BLaER1 treated with 17β-estradiol and CSF1 and Interleukin-3, amounts not matched to agents 10 nM and 100 nM (cell line): ENCODE data around the gene HSPG2.
A peak's percentile ranks its signal among the peaks of the same experiment; 100 is the strongest.

ENCODE experiments used
- H3K27ac ChIP-seq, 11 experiments: shearing (Covaris generic); formaldehyde crosslinking; 2 replicates each; pipeline ENCODE4 v1.8.1; 2022
- H3K27me3 ChIP-seq, 11 experiments: shearing (Covaris generic); formaldehyde crosslinking; 2 replicates each; pipeline ENCODE4 v1.8.1; 2022
- H3K36me3 ChIP-seq, 11 experiments: shearing (Covaris generic); formaldehyde crosslinking; 2 replicates each; pipeline ENCODE4 v1.8.1; 2022
- H3K4me1 ChIP-seq, 10 experiments: shearing (Covaris generic); formaldehyde crosslinking; 2 replicates each; pipeline ENCODE4 v1.8.1; 2022
- H3K4me2 ChIP-seq, 11 experiments: shearing (Covaris generic); formaldehyde crosslinking; 2 replicates each; pipeline ENCODE4 v1.8.1; 2022
- H3K4me3 ChIP-seq, 10 experiments: shearing (Covaris generic); formaldehyde crosslinking; 2 replicates each; pipeline ENCODE4 v1.8.1; 2022
- H3K9ac ChIP-seq, 11 experiments: shearing (Covaris generic); formaldehyde crosslinking; 2 replicates each; pipeline ENCODE4 v1.8.1; 2022
- H3K9me3 ChIP-seq, 11 experiments: shearing (Covaris generic); formaldehyde crosslinking; replicated peaks in 1 of 11; 2 replicates each; pipeline ENCODE4 v1.8.1; 2022
- H4K20me1 ChIP-seq, 11 experiments: shearing (Covaris generic); formaldehyde crosslinking; 2 replicates each; pipeline ENCODE4 v1.8.1; 2022
- Cebpa-rat ChIP-seq, 11 experiments: shearing (Covaris generic); IDR thresholded peaks; 2 replicates each; pipeline ENCODE4 v1.8.1; 2022

Gene HSPG2

DNA sequence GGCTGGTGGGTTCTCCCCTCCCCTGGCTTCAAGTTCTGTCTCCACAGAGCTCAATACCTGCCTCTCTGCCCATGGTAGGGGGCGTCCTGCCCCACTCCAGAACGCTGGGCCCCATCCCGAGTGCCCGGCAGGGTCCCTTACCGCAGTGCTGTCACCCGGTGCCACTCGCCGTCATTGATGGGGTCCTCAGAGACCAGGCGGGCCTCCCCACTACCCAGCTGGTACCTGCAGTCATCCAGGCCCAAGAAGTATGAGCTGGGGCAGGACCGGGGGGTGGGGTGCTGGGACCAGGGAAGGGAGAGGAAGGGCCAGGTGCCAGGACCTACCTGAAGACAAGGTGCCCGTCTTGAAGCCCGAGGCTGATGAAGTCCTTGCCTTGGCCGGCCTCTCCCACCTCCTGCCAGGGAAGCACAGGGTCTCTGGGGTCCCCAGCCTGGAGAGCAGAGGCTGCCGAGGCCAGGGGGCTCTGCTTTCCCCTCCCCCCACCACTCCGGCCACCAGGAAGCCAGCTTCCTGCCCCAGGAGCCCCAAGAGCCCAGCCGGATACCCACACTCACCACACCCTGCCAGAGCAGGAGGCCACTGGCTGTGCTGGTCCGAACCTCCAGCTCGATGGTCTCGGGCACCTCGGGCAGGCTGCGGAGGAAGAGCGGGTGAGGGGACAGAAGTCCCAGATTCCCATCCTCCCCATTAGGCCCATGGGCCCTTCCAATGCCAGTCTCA is 113.0 kb downstream of the HSPG2 start:
- Histone ChIP-seq H3K36me3 (peaks cover 0 to 80% (median 44%) of the 10 kb centered on the region in 11 experiments; a peak in 21 of 22 replicates), H3K4me2 (peak overlapping the region; percentile 0 to 69 (median 33); a peak in 13 of 22 replicates), H3K4me1 (peaks cover 9 to 26% (median 15%) of the 10 kb centered on the region in 10 experiments; a peak in 16 of 20 replicates), H3K9ac (peak overlapping the region in 6 of 11 experiments; percentile 5 to 45 (median 26); a peak in 5 of 22 replicates), H3K9me3 (no peaks in the 10 kb centered on the region), H3K27me3 (no peaks in the 10 kb centered on the region), H3K27ac (peak overlapping the region in 5 of 11 experiments; percentile 8 to 55 (median 25); a peak in 9 of 22 replicates), H4K20me1 (peaks cover 0 to 10% (median 0%) of the 10 kb centered on the region in 11 experiments; a peak in 1 of 22 replicates), H3K4me3 (no peak overlapping the region)
- TF ChIP-seq Cebpa-rat (IDR thresholded peaks at IDR 0.05), result no peak

DNA sequence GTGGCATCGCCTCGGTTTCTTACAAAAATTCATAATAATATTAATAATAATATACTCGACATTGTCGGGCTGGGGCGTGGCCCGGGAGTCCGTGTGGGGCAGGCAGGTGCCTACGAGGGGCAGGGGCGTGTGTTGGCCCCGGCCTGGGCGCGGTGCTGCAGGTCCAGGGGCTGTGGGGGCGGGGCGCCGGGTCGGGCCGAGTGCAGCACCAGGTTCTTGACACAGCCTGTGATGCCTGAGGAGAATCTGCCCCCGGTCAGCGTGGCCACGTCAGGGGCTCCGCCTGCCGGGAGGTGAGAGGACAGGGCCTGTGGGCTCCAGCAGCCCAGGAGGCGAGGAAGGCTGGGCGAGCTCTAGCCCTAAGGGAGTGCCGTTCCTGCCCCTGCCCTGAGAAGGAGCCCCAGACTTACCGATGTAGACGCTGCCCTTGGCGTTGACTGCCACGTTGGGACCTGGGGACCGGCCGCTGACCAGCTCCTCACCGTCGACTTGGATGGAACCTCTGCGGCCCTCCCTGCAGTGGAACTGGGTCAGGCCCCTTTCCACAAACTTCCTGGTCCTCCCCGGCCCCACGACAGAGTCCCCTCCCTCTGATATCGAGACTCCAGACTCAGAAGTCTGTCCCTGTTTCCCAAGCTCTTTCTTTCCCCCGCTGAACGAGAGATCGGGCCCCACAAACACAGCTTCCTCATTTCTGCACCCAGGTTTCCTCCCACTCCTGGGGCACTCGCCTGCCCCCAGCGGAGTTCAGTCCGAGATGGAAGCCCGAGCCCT is 113.7 kb downstream of the HSPG2 start:
- H3K4me2 ChIP-seq, result peak overlapping the region in 9 of 11 experiments; percentile 10 to 69 (median 38); a peak in 12 of 22 replicates
- H3K36me3 ChIP-seq, result peaks cover 0 to 73% (median 38%) of the 10 kb centered on the region in 11 experiments; a peak in 20 of 22 replicates
- H3K4me3 ChIP-seq, result no peak overlapping the region
- H3K27ac ChIP-seq, result peak overlapping the region in 5 of 11 experiments; percentile 8 to 55 (median 25); a peak in 9 of 22 replicates
- H3K9me3 ChIP-seq, result no peaks in the 10 kb centered on the region
- TF ChIP-seq Cebpa-rat (IDR thresholded peaks at IDR 0.05), result no peak
- H3K4me1 ChIP-seq, result peaks cover 13 to 29% (median 19%) of the 10 kb centered on the region in 10 experiments
- peaks cover 0 to 3% (median 0%) of the 10 kb centered on the region in 11 experiments; a peak in 1 of 22 replicates for H4K20me1 ChIP-seq
- H3K9ac ChIP-seq, result peak overlapping the region in 6 of 11 experiments; percentile 5 to 46 (median 34); a peak in 7 of 22 replicates
- H3K27me3 ChIP-seq, result no peaks in the 10 kb centered on the region

DNA sequence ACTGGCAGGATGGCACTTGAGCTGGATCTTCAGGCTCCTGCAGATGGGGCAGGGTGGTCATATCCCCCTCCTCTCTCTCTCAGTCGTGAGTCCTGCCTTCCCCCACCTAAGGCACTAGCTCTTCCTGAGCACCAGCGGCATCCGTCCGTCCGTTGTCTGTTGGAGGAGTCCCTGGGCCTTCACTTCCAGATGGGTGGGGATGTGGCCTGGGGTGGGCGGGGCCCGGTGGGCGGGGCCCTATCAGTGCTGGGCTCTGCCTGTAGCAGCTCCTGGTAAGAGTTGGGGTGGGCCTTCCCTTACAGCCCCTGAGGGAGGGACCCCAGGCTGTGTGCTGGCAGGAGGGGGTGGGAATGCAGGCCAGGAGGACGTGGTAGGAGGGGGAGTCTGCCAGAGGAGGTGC is 114.8 kb downstream of the HSPG2 start:
- Histone ChIP-seq H3K4me1 (peaks cover 16 to 36% (median 28%) of the 10 kb centered on the region in 10 experiments), H4K20me1 (no peaks in the 10 kb centered on the region; a peak in 1 of 22 replicates), H3K27me3 (no peaks in the 10 kb centered on the region), H3K4me2 (no peak overlapping the region), H3K9ac (no peak overlapping the region; a peak in 1 of 22 replicates), H3K27ac (peak overlapping the region in 1 of 11 experiments; percentile 22; a peak in 1 of 22 replicates), H3K4me3 (no peak overlapping the region), H3K9me3 (no peaks in the 10 kb centered on the region), H3K36me3 (peaks cover 0 to 62% (median 28%) of the 10 kb centered on the region in 11 experiments; a peak in 19 of 22 replicates)
- no peak for TF ChIP-seq Cebpa-rat (IDR thresholded peaks at IDR 0.05)

DNA sequence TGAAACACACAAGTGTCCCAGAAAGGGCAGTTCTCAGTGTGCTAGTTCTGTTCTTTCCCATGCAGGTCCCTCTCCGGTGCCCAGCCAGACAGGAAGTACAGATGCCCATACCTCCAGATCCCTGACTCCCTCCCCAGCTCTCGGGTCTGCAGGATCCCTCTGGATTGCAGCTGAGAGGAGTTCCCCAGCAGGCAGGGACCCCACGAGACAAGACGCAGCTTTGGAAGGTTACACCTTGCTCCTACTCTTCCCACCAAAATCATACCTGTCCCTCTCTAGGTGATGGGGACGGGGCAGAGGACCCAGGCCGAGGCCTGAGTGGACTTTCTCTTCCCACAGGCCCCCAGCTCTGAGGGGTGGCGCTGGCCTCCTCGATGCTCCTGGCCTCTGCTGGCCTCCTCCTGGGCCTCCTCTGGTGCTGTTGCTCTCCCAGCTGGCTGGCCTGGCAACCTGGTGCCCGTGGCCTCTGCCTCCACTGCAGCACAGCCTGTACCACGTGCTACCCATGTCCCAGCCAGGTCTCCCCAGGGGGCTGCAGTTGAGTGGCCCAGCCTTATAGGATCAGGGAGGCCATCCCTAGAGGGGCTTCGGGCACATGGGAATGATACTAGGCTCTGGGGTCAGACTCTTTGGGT is 115.6 kb downstream of the HSPG2 start:
- Histone ChIP-seq H3K9ac (no peak overlapping the region), H3K4me1 (peaks cover 24 to 45% (median 36%) of the 10 kb centered on the region in 10 experiments), H3K36me3 (peaks cover 0 to 54% (median 20%) of the 10 kb centered on the region in 11 experiments; a peak in 15 of 22 replicates), H3K4me3 (no peak overlapping the region), H3K9me3 (no peaks in the 10 kb centered on the region), H4K20me1 (no peaks in the 10 kb centered on the region; a peak in 1 of 22 replicates), H3K27me3 (no peaks in the 10 kb centered on the region), H3K27ac (peak overlapping the region in 1 of 11 experiments; percentile 15; a peak in 1 of 22 replicates), H3K4me2 (no peak overlapping the region)
- TF ChIP-seq Cebpa-rat (IDR thresholded peaks at IDR 0.05), result no peak

DNA sequence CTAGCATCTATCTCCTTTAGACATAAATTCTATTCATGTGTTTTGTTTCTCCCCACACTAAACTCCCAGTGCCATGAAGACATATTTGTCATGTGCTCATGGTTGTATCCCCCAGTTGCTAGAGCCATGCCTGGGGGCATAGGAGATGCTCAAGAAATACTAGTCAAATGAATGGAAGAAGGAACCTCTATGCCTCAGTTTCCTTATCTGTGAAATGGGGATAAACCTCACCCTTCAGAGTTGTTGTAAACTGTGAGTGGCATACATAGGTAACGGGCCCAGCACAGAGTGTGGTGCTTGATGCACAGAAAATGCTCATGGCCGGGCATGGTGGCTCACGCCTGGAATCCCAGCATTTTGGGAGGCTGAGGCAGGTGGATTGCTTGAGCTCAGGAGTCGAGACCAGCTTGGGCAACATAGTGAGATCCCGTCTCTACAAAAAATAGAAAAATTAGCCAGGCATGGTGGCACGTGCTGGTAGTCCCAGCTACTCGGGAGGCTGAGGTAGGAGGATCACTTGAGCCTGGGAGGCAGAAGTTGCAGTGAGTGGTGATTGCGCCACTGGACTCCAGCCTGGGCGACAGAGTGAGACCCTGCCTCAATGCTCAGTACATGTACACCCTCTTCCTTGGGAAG is 116.4 kb downstream of the HSPG2 start:
- Histone ChIP-seq H3K36me3 (peaks cover 0 to 46% (median 20%) of the 10 kb centered on the region in 11 experiments; a peak in 15 of 22 replicates), H3K4me1 (peaks cover 32 to 52% (median 44%) of the 10 kb centered on the region in 10 experiments), H3K9ac (no peak overlapping the region), H3K27ac (peak overlapping the region in 1 of 11 experiments; percentile 15; a peak in 1 of 22 replicates), H3K4me3 (no peak overlapping the region), H3K27me3 (no peaks in the 10 kb centered on the region), H3K9me3 (no peaks in the 10 kb centered on the region), H3K4me2 (no peak overlapping the region), H4K20me1 (no peaks in the 10 kb centered on the region; a peak in 1 of 22 replicates)
- no peak for TF ChIP-seq Cebpa-rat (IDR thresholded peaks at IDR 0.05)

DNA sequence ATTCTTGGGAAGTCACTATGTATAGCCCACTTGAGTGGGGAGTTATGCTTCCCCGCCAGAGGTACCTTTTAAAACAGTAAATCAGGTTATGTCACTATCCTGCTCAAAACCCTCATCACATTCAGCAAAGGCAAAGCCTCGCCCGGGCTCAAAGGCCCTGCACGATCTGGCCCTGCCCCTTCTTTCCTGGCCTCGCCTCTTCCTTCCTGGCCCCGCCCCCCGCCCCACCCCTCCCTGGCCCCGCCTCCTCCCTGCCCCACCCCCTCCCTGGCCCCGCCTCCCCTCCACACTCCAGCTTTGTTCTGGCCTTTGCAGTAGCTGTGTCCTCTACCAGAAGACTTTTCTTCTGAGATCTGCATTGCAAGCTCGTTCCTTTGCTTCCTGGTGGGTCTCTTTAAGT is 118.5 kb downstream of the HSPG2 start:
- Histone ChIP-seq H3K9ac (no peak overlapping the region), H3K27ac (peak overlapping the region in 3 of 11 experiments; percentile 12 to 33 (median 19); a peak in 3 of 22 replicates), H3K9me3 (no peaks in the 10 kb centered on the region), H3K4me3 (no peak overlapping the region), H3K4me1 (peaks cover 42 to 61% (median 54%) of the 10 kb centered on the region in 10 experiments), H3K27me3 (no peaks in the 10 kb centered on the region), H3K36me3 (peaks cover 0 to 29% (median 10%) of the 10 kb centered on the region in 11 experiments; a peak in 14 of 22 replicates), H4K20me1 (no peaks in the 10 kb centered on the region; a peak in 1 of 22 replicates), H3K4me2 (peak overlapping the region; percentile 16 to 73 (median 54); a peak in 18 of 22 replicates)
- TF ChIP-seq Cebpa-rat (IDR thresholded peaks at IDR 0.05), result no peak

DNA sequence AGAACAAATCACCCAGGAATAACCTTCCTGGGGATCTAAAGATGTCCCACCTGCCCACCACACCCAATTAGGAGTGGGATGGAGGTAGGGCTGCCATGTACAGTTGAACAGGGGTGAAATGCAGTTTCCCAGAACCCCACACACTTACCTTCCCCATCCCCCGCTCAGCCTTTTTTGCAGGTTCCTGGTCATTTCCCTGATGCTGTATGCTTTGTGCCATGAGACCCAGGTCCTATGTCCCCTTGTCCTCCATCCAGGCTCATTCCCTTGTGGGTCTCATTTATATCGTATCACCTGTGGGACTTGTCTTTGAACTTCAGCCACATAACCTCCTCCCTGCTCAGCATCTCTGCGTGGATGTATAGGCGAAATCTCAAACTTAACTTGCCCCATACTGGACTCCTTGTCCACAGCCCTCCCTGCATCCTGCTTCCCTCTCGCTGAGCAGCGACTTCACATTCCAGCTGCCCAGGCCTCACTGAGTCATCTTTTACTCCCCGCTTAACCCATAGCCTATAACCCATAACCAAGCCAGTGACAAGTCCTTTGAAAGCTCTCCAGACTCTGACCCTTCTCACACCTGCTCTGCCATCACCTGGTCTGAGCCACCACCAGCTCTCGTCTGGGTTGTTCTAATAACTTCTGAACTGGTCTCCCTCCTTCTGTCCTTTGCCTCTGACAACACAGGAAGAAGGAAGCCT is 120.4 kb downstream of the HSPG2 start:
- peak overlapping the region in 8 of 11 experiments; percentile 23 to 75 (median 70); a peak in 7 of 22 replicates for H3K9ac ChIP-seq
- no peak for TF ChIP-seq Cebpa-rat (IDR thresholded peaks at IDR 0.05)
- peaks cover 43 to 72% (median 65%) of the 10 kb centered on the region in 10 experiments for H3K4me1 ChIP-seq
- H3K4me3 ChIP-seq, result no peak overlapping the region
- peaks cover 0 to 13% (median 0%) of the 10 kb centered on the region in 11 experiments; a peak in 7 of 22 replicates for H3K36me3 ChIP-seq
- H4K20me1 ChIP-seq, result no peaks in the 10 kb centered on the region
- peak overlapping the region in 10 of 11 experiments; percentile 43 to 87 (median 77); a peak in 19 of 22 replicates for H3K27ac ChIP-seq
- H3K9me3 ChIP-seq, result no peaks in the 10 kb centered on the region
- peak overlapping the region; percentile 82 to 99 (median 92); a peak in 20 of 22 replicates for H3K4me2 ChIP-seq
- no peaks in the 10 kb centered on the region for H3K27me3 ChIP-seq
